OCI-LY3 (cell line): ENCODE results near the gene IL4R.

ENCODE experiments used
- H2AFZ ChIP-seq: fragments of 200-600, 300-600 bp; shearing (Covaris generic); 2 replicates; pipeline ENCODE4 v1.6.0; 2014; ENCODE audit warnings: antibody characterized with exemption, low read depth, low read length
- H3K27ac ChIP-seq: fragments of 200-600, 300-600 bp; sonication (generic); 2 replicates; pipeline ENCODE4 v1.5.1; 2014; ENCODE audit warnings: mild to moderate bottlenecking, low read length, moderate library complexity, mixed read lengths
- H3K27me3 ChIP-seq: fragments of 200-600, 300-600 bp; sonication (generic); 2 replicates; pipeline ENCODE4 v1.6.1; 2014; ENCODE audit warnings: low read depth, low read length, mixed read lengths
- H3K36me3 ChIP-seq: fragments of 200-600, 300-600 bp; sonication (generic); replicated peaks from 2 replicates; pipeline ENCODE3; 2014; ENCODE audit warnings: low read depth, low read length, mixed read lengths
- H3K4me1 ChIP-seq: fragments of 300-600, 200-600 bp; sonication (generic); 2 replicates; pipeline ENCODE4 v1.6.1; 2014; ENCODE audit warnings: low read length, mixed read lengths
- H3K4me2 ChIP-seq: fragments of 200-600, 300-600 bp; sonication (generic); 2 replicates; pipeline ENCODE4 v1.6.1; 2014; ENCODE audit warnings: low read length, mixed read lengths
- H3K4me3 ChIP-seq: fragments of 300-600, 200-600 bp; sonication (generic); 2 replicates; pipeline ENCODE4 v1.5.1; 2014; ENCODE audit warnings: antibody characterized with exemption, mild to moderate bottlenecking, low read length, moderate library complexity
- H3K79me2 ChIP-seq: fragments of 300-600, 200-600 bp; shearing (Covaris generic); 2 replicates; pipeline ENCODE4 v1.6.1; 2014; ENCODE audit warnings: mild to moderate bottlenecking, low read length, mixed read lengths
- H3K9ac ChIP-seq: fragments of 300-600, 200-600 bp; shearing (Covaris generic); 2 replicates; pipeline ENCODE4 v1.6.0; 2014; ENCODE audit warnings: mild to moderate bottlenecking, low read length, moderate library complexity
- H3K9me3 ChIP-seq: fragments of 200-600, 300-600 bp; shearing (Covaris generic); 2 replicates; pipeline ENCODE4 v1.6.1; 2014; ENCODE audit warnings: low read length, mixed read lengths; ENCODE audit not compliant: insufficient read depth
- H4K20me1 ChIP-seq: fragments of 200-600, 300-600 bp; sonication (generic); 2 replicates; pipeline ENCODE4 v1.6.1; 2016; ENCODE audit warnings: low read length, mixed read lengths; ENCODE audit not compliant: insufficient read depth
- EZH2phosphoT487 ChIP-seq: fragments of 200-600 bp; shearing (Covaris generic); IDR thresholded peaks from 2 replicates; pipeline ENCODE4 v1.6.1; 2018; ENCODE audit warnings: antibody characterized with exemption, mixed run types, low read depth
- TF ChIP-seq, protein P1 (sequence below): fragments of 200-600, 300-600 bp; sonication (generic); IDR thresholded peaks from 2 replicates; pipeline ENCODE4 v1.5.1; 2014; ENCODE audit warnings: antibody characterized with exemption, low read length, low read depth

The IL4R gene

DNA sequence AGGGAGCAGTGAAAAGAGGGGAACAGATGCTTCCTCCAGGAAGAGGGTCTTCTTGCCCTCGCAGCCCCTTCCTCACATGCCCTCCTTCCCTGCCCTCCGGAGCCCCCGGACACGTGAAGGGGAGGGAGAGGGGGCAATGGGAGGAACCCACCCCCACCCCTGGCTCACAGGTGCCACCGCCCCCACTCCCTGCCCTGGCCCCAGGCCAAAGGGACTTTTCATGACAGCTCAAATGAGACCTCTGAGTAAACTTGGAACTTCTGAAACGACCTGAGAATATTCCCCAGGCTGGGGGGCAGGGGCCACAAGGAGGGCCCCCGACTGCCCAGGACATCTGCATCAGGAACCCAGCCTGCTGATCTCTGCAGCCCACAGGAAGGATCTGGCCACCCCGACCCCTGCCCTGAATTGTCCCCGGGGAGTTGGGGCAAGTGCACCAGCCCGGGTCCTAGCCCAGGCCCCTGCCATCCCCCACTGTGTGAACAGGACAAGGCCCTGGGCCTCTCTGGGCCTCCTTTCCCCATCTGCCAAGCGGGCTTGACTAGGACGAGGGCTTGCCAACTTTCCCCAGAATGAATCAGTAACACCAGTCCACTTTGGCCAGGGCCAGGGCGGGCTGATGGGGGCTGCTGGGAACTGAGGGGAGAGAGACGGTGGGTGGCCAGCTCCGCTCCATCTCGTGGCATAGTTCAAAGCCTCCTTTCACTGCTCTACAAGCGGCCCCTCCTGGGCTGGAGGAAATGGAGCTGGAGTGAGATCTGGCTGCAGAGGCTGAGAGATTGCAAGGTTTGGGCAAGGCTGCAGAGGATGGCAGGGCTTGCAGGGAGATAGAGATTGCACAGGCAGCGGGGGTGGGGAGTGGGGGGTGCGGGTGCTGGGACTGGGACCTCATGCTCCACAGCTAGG, 92.0 kb downstream of the IL4R start:
- H3K27ac ChIP-seq: peak overlapping the region; percentile 98
- peaks cover 26% of the 10 kb centered on the region for H4K20me1 ChIP-seq
- H3K4me3 ChIP-seq: peak overlapping the region; percentile 96
- peaks cover 100% of the 10 kb centered on the region for H3K79me2 ChIP-seq
- H3K4me1 ChIP-seq: peaks cover 81% of the 10 kb centered on the region
- H3K9me3 ChIP-seq: peaks cover 6% of the 10 kb centered on the region; the same call in 1 of the 2 replicates
- H3K9ac ChIP-seq: peak overlapping the region; percentile 100
- peak overlapping the region; percentile 100 for H3K4me2 ChIP-seq
- TF ChIP-seq EZH2phosphoT487: no peak
- TF ChIP-seq, protein P1, sequence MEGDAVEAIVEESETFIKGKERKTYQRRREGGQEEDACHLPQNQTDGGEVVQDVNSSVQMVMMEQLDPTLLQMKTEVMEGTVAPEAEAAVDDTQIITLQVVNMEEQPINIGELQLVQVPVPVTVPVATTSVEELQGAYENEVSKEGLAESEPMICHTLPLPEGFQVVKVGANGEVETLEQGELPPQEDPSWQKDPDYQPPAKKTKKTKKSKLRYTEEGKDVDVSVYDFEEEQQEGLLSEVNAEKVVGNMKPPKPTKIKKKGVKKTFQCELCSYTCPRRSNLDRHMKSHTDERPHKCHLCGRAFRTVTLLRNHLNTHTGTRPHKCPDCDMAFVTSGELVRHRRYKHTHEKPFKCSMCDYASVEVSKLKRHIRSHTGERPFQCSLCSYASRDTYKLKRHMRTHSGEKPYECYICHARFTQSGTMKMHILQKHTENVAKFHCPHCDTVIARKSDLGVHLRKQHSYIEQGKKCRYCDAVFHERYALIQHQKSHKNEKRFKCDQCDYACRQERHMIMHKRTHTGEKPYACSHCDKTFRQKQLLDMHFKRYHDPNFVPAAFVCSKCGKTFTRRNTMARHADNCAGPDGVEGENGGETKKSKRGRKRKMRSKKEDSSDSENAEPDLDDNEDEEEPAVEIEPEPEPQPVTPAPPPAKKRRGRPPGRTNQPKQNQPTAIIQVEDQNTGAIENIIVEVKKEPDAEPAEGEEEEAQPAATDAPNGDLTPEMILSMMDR: no peak
- H3K27me3 ChIP-seq: no peaks in the 10 kb centered on the region
- H3K36me3 ChIP-seq: peaks cover 64% of the 10 kb centered on the region
- H2AFZ ChIP-seq: no peak overlapping the region

DNA sequence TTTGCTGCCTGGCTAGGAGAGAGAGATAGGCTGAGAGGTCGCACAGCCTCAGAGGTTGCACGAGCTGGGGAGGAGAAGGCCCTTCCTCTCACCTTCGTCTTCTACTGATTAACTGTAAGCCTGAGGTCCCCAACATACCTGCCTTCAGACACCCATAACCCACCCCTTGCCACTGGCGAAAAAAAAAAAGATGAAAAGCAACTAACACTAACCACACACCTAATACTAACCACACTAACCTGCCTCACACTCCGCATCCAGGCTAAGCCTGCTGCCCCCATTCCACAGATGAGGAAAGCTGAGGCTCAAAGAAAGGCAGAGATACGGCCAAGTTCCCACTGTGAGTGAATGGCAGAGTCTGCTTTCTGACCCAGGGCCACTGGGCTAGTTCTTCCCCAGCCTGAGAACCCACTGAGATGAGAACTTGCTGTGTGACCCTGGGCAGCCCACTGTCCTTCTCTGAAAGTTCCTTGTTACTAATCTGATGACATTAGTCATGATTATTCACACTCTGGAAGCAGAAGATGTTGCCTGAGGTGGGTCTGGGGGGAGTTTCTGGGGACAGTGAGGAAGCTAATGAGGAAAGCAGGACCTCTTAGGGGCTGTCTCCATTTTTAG, 92.8 kb downstream of the IL4R start:
- Histone ChIP-seq H4K20me1 (peaks cover 29% of the 10 kb centered on the region), H3K79me2 (peaks cover 100% of the 10 kb centered on the region), H3K4me2 (peak overlapping the region; percentile 100), H3K9ac (peak overlapping the region; percentile 100), H2AFZ (no peak overlapping the region), H3K36me3 (peaks cover 71% of the 10 kb centered on the region), H3K9me3 (peaks cover 7% of the 10 kb centered on the region; the same call in 1 of the 2 replicates), H3K27ac (peak overlapping the region; percentile 98), H3K27me3 (no peaks in the 10 kb centered on the region), H3K4me1 (peaks cover 74% of the 10 kb centered on the region), H3K4me3 (peak overlapping the region; percentile 96)
- TF ChIP-seq EZH2phosphoT487: no peak
- TF ChIP-seq, protein P1: no peak

DNA sequence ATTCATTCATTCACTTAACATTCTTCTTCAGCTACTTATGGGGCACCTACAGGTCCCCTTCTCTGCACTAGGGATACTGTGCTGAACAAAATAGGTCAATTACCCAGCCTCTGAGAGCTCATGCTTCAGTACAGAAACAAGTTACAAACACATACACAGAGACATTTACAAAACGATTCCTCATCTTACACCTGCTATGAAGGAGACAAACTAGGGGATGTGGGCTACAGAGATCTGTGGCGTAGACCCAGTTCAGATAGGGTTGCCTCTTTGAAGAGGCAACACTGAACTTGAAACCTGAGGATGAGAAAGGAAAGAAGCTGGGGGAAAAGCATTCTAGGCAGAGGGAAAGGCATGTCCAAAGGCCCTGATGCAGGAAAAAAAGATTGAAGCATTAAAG, 93.4 kb downstream of the IL4R start:
- Histone ChIP-seq H3K79me2 (peaks cover 100% of the 10 kb centered on the region), H3K4me1 (peaks cover 75% of the 10 kb centered on the region), H2AFZ (no peak overlapping the region), H4K20me1 (peaks cover 34% of the 10 kb centered on the region), H3K4me3 (peak overlapping the region; percentile 96), H3K9ac (peak overlapping the region; percentile 100), H3K27ac (peak overlapping the region; percentile 98), H3K9me3 (peaks cover 12% of the 10 kb centered on the region; the same call in 1 of the 2 replicates), H3K4me2 (peak overlapping the region; percentile 100), H3K27me3 (no peaks in the 10 kb centered on the region), H3K36me3 (peaks cover 76% of the 10 kb centered on the region)
- TF ChIP-seq EZH2phosphoT487: no peak
- TF ChIP-seq, protein P1: no peak

DNA sequence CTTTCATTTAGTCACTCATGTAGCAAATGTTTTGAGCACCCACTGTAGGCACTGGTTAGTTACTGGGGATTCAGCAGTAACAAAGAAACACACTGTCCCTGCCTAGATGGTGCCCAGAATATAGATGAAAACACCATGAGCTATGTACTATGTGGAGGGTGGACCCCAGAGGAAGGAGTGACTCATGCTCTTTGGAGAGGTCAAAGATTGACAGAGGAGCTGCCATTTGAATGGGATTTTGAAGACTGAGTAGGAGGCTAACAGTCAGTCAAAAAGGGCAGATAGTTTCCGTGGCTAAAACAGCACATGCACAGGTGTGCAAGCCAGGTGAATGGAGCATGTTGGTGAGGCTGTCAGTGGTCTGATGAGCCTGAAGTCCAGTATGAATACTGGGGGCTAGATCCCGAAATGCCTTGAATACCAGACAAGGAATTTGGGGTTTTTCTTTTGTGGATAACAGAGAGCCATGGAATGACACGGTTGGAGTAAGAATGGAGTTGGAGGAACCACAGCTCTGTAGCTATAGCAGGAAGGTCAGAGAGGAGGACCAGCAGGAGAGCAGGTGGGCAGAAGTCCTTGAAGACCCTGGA, 94.3 kb downstream of the IL4R start:
- Histone ChIP-seq H3K4me2 (peak overlapping the region; percentile 100), H3K9me3 (peaks cover 12% of the 10 kb centered on the region; the same call in 1 of the 2 replicates), H4K20me1 (peaks cover 44% of the 10 kb centered on the region), H3K4me3 (peak overlapping the region; percentile 69), H3K9ac (peak overlapping the region; percentile 100), H3K79me2 (peaks cover 100% of the 10 kb centered on the region), H3K4me1 (peaks cover 82% of the 10 kb centered on the region), H3K27ac (peak overlapping the region; percentile 98), H3K36me3 (peaks cover 78% of the 10 kb centered on the region), H3K27me3 (no peaks in the 10 kb centered on the region), H2AFZ (no peak overlapping the region)
- TF ChIP-seq EZH2phosphoT487: no peak
- TF ChIP-seq, protein P1: no peak
